ENCODE measurements around the gene CTDSP1. TPM values are rescaled to one million over a fixed set of nuclear protein-coding genes. Genes with fewer than 3 reads are reported as not detected.

The CTDSP1 gene
- total RNA-seq, 1 experiment from 2014 or later = 53.8 TPM

DNA sequence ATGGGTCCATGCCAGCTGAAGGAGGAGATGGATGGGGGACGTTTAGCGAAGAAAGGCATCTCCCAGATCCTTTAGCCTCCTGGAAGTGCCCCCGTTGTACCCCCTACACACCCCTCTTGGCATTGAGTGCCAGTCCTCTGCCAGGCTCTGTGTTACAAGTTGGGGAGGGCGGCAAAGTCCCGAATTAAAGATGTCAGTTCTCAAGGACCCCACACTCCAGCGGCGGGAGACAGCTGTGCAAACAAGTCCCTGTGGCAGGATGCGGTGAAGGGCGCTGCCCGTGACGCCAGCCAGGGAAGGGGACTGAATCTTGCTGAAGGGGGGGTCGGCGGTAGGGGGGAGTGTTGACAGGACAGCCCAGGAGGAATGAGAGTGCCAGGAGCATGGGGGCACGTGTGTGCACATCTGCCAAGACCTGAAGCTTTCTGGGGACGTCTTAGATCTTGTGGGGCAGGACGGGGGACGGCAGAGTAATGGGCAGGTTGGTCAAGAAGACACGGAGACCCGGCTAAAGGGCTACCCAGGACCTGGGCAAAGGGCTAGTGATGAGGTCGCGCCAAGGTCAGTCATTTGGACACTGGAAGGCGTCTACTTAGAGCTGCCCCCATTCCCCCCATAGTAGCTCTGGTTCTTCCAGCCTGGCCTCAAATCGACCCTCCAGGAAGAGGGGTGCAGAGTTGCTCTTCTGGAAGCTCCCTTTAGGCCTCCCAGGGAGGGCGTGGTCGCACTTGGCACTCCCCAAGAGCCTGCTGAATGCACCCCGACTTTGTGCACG is 2.8 kb upstream of the CTDSP1 start:
- in situ Hi-C loops (cut with HindIII; ENCODE audit: low pct_unique_long_range_greater_than_20kb, low sequenced_read_pairs) = no loop called here
- DNase-seq (ENCODE audit: low read depth) = peak; percentile 74

DNA sequence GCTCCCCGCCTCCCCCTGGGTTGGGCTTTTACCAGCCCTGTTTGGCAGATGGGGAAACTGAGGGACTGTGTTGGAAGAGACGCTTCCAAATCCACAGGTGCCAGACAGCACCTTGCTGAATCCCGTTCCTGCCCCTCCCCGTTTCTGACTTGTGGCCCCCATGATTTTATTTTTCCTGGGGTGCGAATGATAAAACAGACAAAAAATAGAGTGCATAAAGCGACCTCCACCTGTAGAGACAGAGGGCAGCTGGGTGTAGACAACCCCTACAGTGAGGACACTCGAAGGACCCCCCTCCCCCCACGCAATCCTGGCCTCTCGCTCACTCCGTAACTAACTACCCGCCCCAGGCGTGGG is 2.2 kb upstream of the CTDSP1 start:
- in situ Hi-C loops (cut with HindIII; ENCODE audit: low pct_unique_long_range_greater_than_20kb, low sequenced_read_pairs) = no loop called here
- DNase-seq (ENCODE audit: low read depth) = no peak

DNA sequence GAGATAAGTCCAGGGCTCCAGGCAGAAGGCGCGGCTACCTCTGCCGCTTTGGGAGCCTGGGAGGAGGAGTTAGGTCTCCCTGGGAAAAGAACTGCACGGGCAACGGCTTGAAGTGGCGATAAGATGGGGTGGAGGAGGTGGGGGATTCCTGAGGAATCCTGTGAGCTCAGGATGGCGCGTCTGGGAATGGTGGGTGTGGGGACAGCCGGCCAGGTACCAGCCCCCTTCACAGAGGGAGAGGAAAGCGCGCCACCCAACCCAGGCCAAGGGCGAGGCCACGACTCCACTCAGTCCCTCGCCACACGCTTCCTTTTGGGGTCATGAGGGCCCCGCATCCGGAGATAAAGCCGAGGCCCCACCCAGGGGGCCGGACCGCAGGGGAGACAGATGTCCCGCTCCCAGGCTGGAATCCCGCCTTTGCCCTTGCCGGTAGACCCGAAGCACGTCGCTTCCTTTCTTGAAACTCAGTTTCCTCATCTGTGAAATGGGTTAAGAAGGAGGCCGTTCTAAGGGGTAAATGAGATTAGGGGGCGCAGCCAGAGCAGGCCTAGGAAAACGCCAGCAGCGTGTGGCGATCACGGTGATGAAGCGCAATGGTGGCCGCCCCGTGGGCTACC is 1.7 kb upstream of the CTDSP1 start:
- peak; percentile 96 for DNase-seq (ENCODE audit: low read depth)
- in situ Hi-C loops (cut with HindIII; ENCODE audit: low pct_unique_long_range_greater_than_20kb, low sequenced_read_pairs) = no loop called here

DNA sequence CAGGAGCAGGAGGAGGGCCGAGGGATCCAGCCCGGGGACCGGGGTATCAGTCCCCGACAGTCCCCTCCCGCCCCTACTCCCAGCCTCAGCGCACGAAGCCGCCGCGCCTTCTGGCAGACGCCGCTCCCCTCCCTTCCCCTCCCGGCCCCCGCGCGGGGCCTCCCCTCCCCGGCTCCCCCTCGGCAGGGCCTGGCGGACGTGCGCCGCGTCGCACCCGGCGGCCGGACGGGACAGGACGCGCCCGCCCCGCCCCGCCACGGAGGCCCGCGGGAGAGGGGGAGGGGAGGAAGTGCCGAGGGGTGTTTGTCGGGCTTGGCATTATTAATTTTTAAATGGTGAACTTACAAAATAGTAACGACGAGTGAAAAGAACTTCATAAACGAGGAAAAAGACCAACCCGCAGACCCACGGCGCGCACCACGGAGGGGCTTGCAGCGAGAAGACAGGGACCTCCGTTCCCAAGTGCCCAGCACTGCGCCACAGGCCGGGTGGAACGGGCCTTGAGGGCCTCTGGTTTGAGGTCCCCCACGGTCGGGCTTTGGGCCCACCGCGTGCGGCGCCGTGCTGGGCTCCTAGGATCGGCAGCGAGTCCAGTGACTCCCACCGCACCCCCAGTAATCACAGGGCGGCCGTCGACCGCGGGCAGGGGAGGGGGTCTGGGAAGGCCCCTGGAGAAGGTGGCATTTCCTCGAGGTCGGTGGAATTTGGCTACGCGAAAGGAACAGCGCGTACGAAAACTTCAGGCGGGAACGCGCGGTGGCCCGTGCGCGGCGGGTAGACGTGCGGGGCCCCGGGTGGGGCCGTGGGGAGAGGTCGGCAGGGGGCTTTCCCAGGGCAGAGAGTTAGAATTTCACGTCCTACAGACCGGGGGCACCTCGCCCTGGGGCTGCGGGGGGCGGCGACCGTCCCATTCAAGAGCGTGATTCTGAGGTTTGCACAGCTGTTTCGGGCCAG is 954 bp upstream of the CTDSP1 start:
- in situ Hi-C loops (cut with HindIII; ENCODE audit: low pct_unique_long_range_greater_than_20kb, low sequenced_read_pairs) = no loop called here
- DNase-seq (ENCODE audit: low read depth) = no peak

DNA sequence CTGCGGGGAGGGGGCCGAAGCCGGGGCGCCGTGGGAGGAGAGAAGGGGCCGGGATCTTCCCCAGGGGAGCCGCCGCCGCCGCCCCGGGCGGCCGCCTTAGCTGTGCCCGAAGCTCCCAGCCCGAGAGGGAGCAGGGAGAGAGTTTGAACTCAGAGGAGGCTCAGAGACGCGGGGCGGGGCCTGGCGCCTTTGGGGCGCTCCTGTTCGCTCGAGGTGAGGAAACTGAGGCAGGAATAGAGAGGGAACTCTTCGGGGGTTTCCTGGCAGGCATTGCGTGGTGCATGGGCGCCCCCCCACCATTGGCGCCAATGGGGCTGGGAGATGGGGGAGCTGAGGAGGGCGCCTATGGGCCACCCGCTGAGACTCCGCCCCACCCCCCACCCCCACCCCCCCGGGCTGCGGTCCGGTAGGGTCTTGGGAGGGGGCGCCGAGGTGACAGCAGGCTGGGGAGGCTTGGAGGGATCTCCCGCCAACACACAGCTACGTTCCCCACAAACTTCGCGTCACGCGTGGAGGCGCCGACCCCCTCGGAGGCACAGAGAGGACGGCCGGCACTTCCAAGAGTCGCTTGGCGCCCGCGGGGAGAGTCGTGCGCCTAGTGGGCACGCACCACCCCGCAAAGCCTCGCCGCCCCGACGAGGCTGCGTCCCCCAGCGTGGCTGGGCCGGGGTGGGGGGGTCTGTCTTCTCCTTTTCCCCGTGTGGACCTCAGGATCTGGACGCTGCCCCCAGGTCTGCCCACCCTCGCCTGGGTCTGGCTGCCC is 680 bp downstream of the CTDSP1 start:
- no peak for DNase-seq (ENCODE audit: low read depth)
- in situ Hi-C loops (cut with HindIII; ENCODE audit: low pct_unique_long_range_greater_than_20kb, low sequenced_read_pairs) = no loop called here

DNA sequence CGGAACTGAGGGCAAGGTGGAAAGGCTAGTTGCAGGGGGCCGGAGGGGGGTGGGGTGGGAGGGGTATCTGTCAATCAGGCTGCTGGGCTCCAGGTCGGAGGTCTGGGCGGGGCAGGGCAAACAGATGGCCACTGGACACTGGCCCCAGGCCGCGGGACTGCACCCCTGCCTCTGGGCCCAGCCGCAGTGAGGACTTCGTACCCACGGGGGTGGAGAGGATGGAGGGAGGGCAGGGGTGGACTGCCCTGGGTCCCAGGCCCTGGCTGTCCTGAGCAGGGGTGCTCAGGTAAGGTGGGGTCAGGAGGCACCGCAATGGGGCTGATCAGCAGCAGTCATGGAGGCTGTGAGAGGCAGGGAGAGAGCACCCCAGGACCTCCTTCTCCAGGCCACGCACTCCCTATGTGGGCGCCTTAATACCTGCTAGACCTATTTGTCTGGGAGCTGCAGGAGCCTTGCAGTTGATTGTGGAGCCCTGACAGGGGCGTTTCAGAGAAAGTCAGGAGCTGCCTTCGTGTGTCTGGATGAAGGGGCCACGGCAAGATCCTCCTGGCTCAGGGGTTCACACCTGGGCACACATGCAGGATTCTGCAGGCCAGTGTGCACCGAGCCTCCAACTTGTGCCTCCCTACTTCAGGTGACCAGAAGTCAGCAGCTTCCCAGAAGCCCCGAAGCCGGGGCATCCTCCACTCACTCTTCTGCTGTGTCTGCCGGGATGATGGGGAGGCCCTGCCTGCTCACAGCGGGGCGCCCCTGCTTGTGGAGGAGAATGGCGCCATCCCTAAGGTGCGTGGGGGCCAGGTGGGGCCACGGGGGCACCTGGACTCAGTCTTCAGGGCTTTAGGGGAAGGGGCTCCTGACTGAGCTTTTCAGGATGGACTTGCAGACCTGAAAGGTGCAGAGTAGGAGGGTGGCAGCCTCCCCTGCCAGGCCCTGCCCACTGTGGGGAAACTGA is 1.5 kb downstream of the CTDSP1 start:
- DNase-seq (ENCODE audit: low read depth) = no peak

DNA sequence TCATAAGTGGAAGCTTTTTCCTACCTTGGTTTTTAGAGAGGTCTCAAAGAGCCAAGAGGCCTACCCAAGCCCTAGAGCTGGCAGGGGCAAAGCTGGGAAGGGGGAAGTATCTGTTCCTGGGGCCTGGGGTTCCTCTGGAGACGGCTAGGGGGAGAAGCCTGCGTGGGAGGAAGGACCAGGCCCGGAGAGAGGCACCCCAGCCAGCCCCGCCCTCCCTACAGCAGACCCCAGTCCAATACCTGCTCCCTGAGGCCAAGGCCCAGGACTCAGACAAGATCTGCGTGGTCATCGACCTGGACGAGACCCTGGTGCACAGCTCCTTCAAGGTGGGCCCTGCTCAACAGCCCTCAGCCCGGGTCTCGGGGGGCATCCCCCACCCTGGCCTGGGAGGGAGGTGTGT is 2.2 kb downstream of the CTDSP1 start:
- DNase-seq (ENCODE audit: low read depth) = no peak
- in situ Hi-C loops (cut with HindIII; ENCODE audit: low pct_unique_long_range_greater_than_20kb, low sequenced_read_pairs) = no loop called here

More for the DNA sequence above, 1.5 kb downstream of the CTDSP1 start:
- in situ Hi-C loops (cut with HindIII; ENCODE audit: low pct_unique_long_range_greater_than_20kb, low sequenced_read_pairs) = no loop called here

DNA sequence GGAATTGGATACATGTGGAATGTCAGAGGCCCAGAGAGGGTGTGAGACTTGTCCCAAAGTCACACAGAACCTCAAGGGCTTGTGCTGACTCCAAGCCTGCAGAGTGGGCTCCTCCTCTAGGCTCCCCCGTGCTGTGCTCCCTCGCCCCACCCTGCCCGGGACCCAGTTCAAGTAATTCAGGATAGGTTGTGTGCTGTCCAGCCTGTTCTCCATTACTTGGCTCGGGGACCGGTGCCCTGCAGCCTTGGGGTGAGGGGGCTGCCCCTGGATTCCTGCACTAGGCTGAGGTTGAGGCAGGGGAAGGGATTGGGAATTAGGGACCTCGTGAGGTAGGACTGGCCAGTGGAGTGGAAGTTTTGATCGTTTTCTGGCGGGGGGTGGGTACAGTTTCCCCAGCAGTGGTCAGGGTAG is 2.8 kb downstream of the CTDSP1 start:
- in situ Hi-C loops (cut with HindIII; ENCODE audit: low pct_unique_long_range_greater_than_20kb, low sequenced_read_pairs) = no loop called here
- no peak for DNase-seq (ENCODE audit: low read depth)

DNA sequence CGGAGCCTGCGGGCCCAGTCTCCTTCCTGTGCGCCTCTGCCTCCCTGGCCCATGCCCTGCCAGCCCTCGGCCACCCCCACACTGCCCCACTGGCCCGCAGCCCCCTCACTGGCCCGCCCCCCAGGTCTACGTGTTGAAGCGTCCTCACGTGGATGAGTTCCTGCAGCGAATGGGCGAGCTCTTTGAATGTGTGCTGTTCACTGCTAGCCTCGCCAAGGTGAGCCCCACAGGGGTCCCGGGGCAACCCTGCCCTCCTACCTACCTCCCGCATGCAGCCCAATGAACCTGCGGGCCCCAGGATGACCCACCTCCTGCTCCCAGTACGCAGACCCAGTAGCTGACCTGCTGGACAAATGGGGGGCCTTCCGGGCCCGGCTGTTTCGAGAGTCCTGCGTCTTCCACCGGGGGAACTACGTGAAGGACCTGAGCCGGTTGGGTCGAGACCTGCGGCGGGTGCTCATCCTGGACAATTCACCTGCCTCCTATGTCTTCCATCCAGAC is 3.3 kb downstream of the CTDSP1 start:
- in situ Hi-C loops (cut with HindIII; ENCODE audit: low pct_unique_long_range_greater_than_20kb, low sequenced_read_pairs) = no loop called here
- DNase-seq (ENCODE audit: low read depth) = no peak

DNA sequence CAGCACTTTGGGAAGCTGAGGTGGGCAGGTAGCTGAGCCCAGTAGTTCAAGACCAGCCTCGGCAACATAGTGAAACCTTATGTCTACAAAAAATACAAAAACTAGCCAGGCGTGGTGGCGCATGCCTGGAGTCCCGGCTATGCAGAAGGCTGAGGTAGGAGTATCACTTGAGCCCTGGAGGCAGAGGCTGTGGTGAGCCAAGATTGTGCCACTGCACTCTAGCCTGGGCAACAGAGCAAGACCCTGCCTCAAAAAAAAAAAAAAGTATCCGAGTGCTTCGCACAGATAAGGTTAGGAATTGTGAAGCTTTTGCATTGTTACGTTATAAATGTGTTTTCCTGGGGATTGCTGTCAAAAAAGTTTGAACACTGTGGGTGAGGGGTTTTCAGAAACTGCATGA is 4.1 kb downstream of the CTDSP1 start:
- DNase-seq (ENCODE audit: low read depth) = no peak
- in situ Hi-C loops (cut with HindIII; ENCODE audit: low pct_unique_long_range_greater_than_20kb, low sequenced_read_pairs) = no loop called here

DNA sequence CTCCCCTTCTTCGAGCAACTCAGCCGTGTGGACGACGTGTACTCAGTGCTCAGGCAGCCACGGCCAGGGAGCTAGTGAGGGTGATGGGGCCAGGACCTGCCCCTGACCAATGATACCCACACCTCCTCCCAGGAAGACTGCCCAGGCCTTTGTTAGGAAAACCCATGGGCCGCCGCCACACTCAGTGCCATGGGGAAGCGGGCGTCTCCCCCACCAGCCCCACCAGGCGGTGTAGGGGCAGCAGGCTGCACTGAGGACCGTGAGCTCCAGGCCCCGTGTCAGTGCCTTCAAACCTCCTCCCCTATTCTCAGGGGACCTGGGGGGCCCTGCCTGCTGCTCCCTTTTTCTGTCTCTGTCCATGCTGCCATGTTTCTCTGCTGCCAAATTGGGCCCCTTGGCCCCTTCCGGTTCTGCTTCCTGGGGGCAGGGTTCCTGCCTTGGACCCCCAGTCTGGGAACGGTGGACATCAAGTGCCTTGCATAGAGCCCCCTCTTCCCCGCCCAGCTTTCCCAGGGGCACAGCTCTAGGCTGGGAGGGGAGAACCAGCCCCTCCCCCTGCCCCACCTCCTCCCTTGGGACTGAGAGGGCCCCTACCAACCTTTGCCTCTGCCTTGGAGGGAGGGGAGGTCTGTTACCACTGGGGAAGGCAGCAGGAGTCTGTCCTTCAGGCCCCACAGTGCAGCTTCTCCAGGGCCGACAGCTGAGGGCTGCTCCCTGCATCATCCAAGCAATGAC is 4.8 kb downstream of the CTDSP1 start:
- DNase-seq (ENCODE audit: low read depth) = no peak
- in situ Hi-C loops (cut with HindIII; ENCODE audit: low pct_unique_long_range_greater_than_20kb, low sequenced_read_pairs) = no loop called here

DNA sequence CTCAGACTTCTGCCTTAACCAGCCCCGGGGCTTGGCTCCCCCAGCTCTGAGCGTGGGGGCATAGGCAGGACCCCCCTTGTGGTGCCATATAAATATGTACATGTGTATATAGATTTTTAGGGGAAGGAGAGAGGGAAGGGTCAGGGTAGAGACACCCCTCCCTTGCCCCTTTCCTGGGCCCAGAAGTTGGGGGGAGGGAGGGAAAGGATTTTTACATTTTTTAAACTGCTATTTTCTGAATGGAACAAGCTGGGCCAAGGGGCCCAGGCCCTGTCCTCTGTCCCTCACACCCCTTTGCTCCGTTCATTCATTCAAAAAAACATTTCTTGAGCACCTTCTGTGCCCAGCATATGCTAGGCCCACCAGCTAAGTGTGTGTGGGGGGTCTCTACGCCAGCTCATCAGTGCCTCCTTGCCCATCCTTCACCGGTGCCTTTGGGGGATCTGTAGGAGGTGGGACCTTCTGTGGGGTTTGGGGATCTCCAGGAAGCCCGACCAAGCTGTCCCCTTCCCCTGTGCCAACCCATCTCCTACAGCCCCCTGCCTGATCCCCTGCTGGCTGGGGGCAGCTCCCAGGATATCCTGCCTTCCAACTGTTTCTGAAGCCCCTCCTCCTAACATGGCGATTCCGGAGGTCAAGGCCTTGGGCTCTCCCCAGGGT is 5.5 kb downstream of the CTDSP1 start:
- in situ Hi-C loops (cut with HindIII; ENCODE audit: low pct_unique_long_range_greater_than_20kb, low sequenced_read_pairs) = no loop called here
- DNase-seq (ENCODE audit: low read depth) = no peak

DNA sequence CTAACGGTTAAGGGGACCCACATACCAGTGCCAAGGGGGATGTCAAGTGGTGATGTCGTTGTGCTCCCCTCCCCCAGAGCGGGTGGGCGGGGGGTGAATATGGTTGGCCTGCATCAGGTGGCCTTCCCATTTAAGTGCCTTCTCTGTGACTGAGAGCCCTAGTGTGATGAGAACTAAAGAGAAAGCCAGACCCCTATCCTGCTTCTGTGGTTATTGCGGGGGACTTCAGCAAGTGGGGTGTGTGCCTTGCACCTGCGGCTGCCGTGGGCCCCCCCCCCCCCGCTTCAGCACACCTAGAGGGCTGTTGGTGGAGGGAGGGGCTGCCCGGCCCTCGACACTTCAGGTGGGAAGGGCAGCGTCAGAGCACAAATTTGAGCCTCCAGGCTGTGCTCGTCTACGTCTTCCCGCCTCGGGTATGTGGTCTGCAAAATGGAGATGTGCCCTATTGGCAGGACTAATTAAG is 6.1 kb downstream of the CTDSP1 start:
- in situ Hi-C loops (cut with HindIII; ENCODE audit: low pct_unique_long_range_greater_than_20kb, low sequenced_read_pairs) = no loop called here
- DNase-seq (ENCODE audit: low read depth) = no peak

DNA sequence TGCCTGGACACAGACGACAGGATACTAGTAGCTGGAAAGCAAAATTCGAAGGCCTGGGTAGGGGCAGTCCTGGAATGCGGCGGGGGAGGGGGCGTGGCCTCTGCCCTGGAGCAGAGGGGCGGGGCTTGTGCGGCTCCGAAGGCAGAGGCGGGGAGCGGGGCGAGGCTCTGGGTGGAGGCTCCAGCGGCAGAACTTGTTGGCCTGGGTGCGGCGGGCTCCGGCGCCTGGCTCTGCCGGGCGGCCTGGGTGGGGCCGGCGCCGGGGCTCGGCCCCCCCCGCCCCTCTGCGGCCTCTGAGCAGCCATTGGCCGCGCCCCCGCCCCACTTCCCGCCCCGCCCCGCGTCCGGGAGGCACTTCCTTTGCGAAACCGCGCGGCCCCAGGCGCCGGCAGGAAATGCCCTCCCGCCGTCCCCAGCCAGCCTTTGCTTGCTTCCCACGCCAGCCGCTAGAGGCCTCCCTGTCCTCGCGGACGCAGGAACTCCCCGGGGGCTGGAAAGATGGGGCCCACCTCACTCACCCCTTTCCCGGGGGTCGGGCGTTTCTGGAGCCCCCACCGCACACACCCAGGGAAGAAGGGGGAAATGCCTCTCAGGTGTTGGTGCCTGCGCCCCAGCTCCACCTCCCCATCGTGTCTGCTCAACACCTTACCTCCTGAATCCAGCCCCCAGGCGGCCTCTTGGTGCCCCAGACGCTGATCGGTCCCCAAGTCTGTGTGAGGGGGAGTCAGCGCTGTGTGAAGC is 6.7 kb downstream of the CTDSP1 start:
- in situ Hi-C loops (cut with HindIII; ENCODE audit: low pct_unique_long_range_greater_than_20kb, low sequenced_read_pairs) = no loop called here
- peak; percentile 89 for DNase-seq (ENCODE audit: low read depth)

DNA sequence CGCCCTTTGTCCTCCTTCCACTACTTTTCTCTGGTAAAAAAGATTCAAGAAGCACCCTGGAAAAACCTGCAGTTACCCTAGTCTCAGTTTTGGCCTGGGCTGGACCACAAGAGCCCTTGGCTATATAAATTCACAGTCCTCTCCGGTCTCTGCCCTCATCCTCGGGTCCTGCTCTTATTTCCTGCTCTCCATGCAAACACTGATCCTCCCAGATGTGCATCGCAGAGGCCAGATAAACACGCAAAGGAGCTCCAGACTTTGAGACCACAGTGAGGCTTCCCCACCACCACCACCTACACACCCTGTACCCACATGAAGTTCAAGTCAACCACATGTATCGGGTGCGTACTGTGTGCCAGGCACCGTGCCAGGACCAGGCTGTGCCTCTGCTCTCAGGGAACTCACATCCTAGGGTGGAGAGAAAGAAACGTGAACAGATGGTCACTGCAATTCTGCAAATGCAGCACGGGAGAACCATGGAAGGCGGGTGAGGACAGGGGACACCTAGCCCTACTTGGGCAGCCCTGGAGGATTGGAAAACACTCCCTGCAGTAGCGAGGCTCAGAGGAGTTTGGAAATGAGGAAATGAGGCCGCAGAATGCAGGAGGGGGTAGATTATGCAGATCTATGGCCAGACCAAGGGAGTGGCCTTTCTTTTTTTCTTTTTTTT is 7.4 kb downstream of the CTDSP1 start:
- in situ Hi-C loops (cut with HindIII; ENCODE audit: low pct_unique_long_range_greater_than_20kb, low sequenced_read_pairs) = no loop called here
- no peak for DNase-seq (ENCODE audit: low read depth)

All from Caki2 (cell line).